Esophagus squamous epithelium (tissue), 5 donors: Measurements from ENCODE around the gene SSH2. TPM values are rescaled to one million over a fixed set of nuclear protein-coding genes. Genes with fewer than 3 reads are reported as not detected.
"Not testable (repeated sequence)": the region's sequence is repeated elsewhere in the genome, so short reads cannot be mapped to it uniquely, and the experiment has no call there.

ENCODE experiments used
- DNase-seq: peaks from one replicate; lab custom pipeline; 2025; lab: John Stamatoyannopoulos, UW
- H3K27ac ChIP-seq, 4 donors: fragments of 200-600 bp; sonication (generic); one replicate each; pipeline ENCODE4 v1.5.1; 2016 to 2019; ENCODE audit warnings: mild to moderate bottlenecking in 1 of 4
- H3K27me3 ChIP-seq, 4 donors: fragments of 200-600 bp; sonication (generic); 1 replicate in 3 of 4; 2 replicates in 1 of 4; pipeline versions ENCODE4 v1.5.1 to v1.6.0; 2017 to 2021; ENCODE audit warnings: antibody characterized with exemption in 1 of 4
- H3K36me3 ChIP-seq, 3 donors: fragments of 200-600 bp; sonication (generic); one replicate each; pipeline ENCODE4 v1.5.1; 2016 to 2019
- H3K4me1 ChIP-seq, 3 donors: fragments of 200-600 bp; sonication (generic); one replicate each; pipeline ENCODE4 v1.5.1; 2017 to 2019
- H3K4me3 ChIP-seq, 4 donors: fragments of 200-600 bp; sonication (generic); 1 replicate in 3 of 4; 2 replicates in 1 of 4; pipeline ENCODE4 v1.5.1; 2016 to 2019; ENCODE audit warnings: mild to moderate bottlenecking in 2 of 4, moderate library complexity in 1 of 4
- H3K9me3 ChIP-seq, 3 donors: fragments of 200-600 bp; sonication (generic); one replicate each; pipeline ENCODE4 v1.5.1; 2016 to 2019
- CTCF ChIP-seq, 6 experiments: fragments of 450-650 bp in 4 of 6; fragments of 200-600 bp in 2 of 6; sonication (generic) in 2 of 6; IDR thresholded peaks; one replicate each; pipeline ENCODE4 v1.5.1; 2016 to 2019; ENCODE audit warnings: antibody characterized with exemption in 6 of 6, mild to moderate bottlenecking in 4 of 6, moderate library complexity in 4 of 6
- POLR2A ChIP-seq, 4 donors: fragments of 450-650 bp; IDR thresholded peaks; one replicate each; pipeline ENCODE4 v1.6.1; 2017; ENCODE audit warnings: antibody characterized with exemption in 4 of 4, mild to moderate bottlenecking in 4 of 4, moderate library complexity in 3 of 4
- WGBS, 2 donors: methylation state at CpG; one replicate each; pipeline ENCODE4 v1.1.5; 2018; 5-methylcytosine and 5-hydroxymethylcytosine counted together
- intact Hi-C: fragments of 100-400 bp; cut with DNase I; formaldehyde crosslinking; loops from one replicate; pipeline ENCODE4 v1.15.0; 2022
- total RNA-seq, 4 donors: library from RNA; depleted of rRNA; stranded (reverse); fragments of >200 nt; gene quantifications; one replicate each; pipeline ENCODE4 v1.1.0, GENCODE V29; 2016
- donor health status: DM: yes; HTN: yes; CAD: no.

SSH2 gene
- total RNA-seq, 4 donors from 2014 or later = 9.4 to 29.4 (median 13.2) TPM

GRCh38 chr17:29789196-29790170, 140.5 kb downstream of the SSH2 start:
- no peak for DNase-seq
- Histone ChIP-seq H3K36me3 (peaks cover 0 to 8% (median 0%) of the 10 kb centered on the region in 3 donors), H3K27ac (peak overlapping the region; percentile 33 to 72 (median 42)), H3K4me1 (peaks cover 0 to 9% (median 4%) of the 10 kb centered on the region in 3 donors), H3K4me3 (no peak overlapping the region), H3K27me3 (no peaks in the 10 kb centered on the region), H3K9me3 (no peaks in the 10 kb centered on the region)
- 86 to 91% methylated on average over 3 to 4 of the region's 4 CpGs for WGBS, 2 donors
- no peak for TF ChIP-seq POLR2A (IDR thresholded peaks at IDR 0.05)
- TF ChIP-seq CTCF (IDR thresholded peaks at IDR 0.05) = no peak
- intact Hi-C loops = no loop called here

DNA sequence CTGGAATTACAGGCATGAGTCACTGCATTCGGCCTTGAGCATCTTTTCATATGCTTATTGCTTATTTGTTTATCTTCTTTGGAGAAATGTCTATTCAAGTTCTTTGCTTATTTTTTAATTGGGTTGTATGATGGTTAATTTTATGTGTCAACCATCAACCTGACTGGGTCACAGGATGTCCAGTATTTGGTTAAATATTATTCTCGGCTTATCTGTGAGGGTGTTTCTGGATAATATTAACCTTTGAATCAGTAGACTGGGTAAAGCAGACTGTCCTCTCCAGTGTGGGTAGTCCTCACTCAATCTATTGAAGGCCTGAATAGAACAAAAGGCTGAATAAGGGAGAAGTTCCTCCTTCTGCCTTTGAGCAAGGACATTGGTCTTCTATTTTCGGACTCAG, 142.0 kb downstream of the SSH2 start:
- 88 to 90% methylated on average over 3 of the region's 3 CpGs for WGBS, 2 donors
- Histone ChIP-seq H3K4me1 (peaks cover 0 to 9% (median 4%) of the 10 kb centered on the region in 3 donors), H3K9me3 (no peaks in the 10 kb centered on the region), H3K4me3 (no peak overlapping the region), H3K36me3 (peaks cover 0 to 8% (median 0%) of the 10 kb centered on the region in 3 donors), H3K27me3 (no peaks in the 10 kb centered on the region), H3K27ac (no peak overlapping the region)
- no peak for DNase-seq
- intact Hi-C loops = no loop called here
- TF ChIP-seq CTCF (IDR thresholded peaks at IDR 0.05) = no peak

GRCh38 chr17:29782917-29783316, 147.1 kb downstream of the SSH2 start:
- H3K4me1 ChIP-seq = peaks cover 0 to 18% (median 4%) of the 10 kb centered on the region in 3 donors
- 94% methylated on average over 1 to 5 of the region's 5 CpGs for WGBS, 2 donors
- no peaks in the 10 kb centered on the region for H3K9me3 ChIP-seq
- no peaks in the 10 kb centered on the region for H3K27me3 ChIP-seq
- no peak for DNase-seq
- no peak overlapping the region for H3K27ac ChIP-seq
- intact Hi-C loops = no loop called here
- no peak overlapping the region for H3K4me3 ChIP-seq
- TF ChIP-seq POLR2A (IDR thresholded peaks at IDR 0.05) (no peak), CTCF (IDR thresholded peaks at IDR 0.05) (no peak)
- peaks cover 0 to 5% (median 0%) of the 10 kb centered on the region in 3 donors for H3K36me3 ChIP-seq

DNA sequence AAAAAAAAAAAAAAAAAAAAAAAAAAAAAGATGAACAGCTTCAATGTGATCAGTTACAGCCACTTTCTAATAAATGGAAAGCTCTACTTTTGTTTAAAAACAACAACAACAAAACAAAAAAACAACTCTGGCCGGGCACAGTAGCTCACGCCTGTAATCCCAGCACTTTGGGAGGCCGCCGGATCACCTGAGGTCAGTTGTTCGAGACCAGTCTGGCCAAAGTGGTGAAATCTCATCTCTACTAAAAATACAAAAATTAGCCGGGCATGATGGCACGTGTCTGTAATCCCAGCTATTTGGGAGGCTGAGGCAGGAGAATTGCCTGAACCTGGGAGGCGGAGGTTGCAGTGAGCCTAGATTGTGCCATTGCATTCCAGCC, 150.2 kb downstream of the SSH2 start:
- WGBS, 2 donors = 81 to 92% methylated on average over 5 to 8 of the region's 8 CpGs
- H3K27ac ChIP-seq, H3K36me3 ChIP-seq, H3K4me3 ChIP-seq, H3K27me3 ChIP-seq, H3K4me1 ChIP-seq, DNase-seq, H3K9me3 ChIP-seq: not testable (repeated sequence)
- intact Hi-C loops = loop anchor here (10.0 kb wide), 1 partner anchor 165 kb away; no protein-coding TSS in a partner anchor

- WGBS, 2 donors = 36 to 48% methylated on average over 6 to 7 of the region's 8 CpGs
- Histone ChIP-seq H3K4me1 (peaks cover 0 to 9% (median 0%) of the 10 kb centered on the region in 3 donors), H3K9me3 (no peaks in the 10 kb centered on the region), H3K36me3 (peaks cover 0 to 5% (median 0%) of the 10 kb centered on the region in 3 donors), H3K27me3 (no peaks in the 10 kb centered on the region), H3K4me3 (no peak overlapping the region), H3K27ac (no peak overlapping the region)
- intact Hi-C loops = loop anchor here (10.0 kb wide), 1 partner anchor 164 kb away; no protein-coding TSS in a partner anchor
- TF ChIP-seq CTCF (IDR thresholded peaks at IDR 0.05) = peak; percentile 76 to 85 (median 83)
- no peak for TF ChIP-seq POLR2A (IDR thresholded peaks at IDR 0.05)
- DNase-seq = peak; percentile 24
Observed at GRCh38 chr17:29778956-29779811, 150.8 kb downstream of the SSH2 start.
